GM19467 (cell line): ENCODE measurements around the gene MSI1.

Experiments used
- ATAC-seq: cut with Tn5 transposase; IDR thresholded peaks from one replicate; pipeline ENCODE4 v1.9.1; 2021; ENCODE audit warnings: mild to moderate bottlenecking, moderate library complexity; ENCODE audit not compliant: unreplicated experiment

MSI1 gene

DNA sequence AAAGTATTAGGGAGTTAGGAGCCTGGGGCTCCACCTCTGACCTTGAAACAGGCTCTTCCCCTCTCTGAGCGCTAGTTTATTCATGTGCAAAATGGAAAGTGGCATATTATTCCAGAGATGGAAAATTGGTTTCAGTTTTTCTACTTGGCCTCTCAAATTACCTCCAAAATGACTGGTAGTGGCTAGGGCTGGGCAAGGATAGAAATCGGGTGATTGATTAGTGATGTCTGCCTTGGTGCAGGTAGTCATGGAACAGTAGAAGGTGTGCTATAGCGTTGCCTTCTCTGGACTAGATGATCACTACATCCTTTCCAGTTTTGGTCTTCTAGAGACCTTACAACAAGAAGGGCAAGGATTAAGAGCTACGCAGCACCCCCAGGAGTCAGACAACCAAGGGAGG is 8.6 kb upstream of the MSI1 start:
- ATAC-seq = no peak

- ATAC-seq = no peak
These were observed 8.1 kb upstream of the MSI1 start for GRCh38 chr12:120376934-120377572.

DNA sequence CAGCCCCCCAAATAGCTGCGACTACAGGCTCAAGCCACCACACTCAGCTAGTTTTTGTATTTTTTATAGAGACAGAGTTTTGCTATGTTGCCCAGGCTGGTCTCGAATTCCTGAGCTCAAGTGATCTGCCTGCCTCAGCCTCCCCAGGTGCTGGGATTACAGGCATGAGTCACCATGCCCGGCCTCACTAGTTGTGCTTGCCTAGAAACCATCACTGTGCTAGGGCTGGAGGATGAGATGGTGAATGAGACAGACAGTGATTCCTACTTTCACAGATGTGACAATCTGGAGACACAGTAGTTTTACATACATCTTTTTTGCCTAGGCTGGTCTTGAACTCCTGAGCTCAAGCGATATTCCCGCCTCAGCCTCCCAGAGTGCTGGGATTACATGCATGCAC is 7.5 kb upstream of the MSI1 start:
- ATAC-seq = no peak

GRCh38 chr12:120376009-120376408 is 7.0 kb upstream of the MSI1 start:
- ATAC-seq = no peak

DNA sequence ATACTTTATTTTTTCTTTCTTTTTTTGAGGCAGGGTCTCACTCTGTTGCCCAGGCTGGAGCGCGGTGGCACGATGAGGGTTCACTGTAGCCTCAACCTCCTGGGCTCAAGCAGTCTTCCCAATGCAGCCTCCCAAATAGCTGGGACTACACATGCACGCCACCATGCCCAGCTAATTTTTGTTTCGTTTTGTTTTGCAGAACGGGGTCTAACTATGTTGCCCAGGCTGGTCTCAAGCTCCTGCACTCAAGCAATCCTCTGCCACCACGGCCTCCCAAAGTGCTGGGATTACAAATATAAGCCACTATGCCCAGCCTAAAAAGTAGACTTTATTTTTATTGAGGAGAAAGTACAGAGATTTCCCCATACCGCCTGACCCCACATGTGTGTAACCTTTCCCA is 4.7 kb upstream of the MSI1 start:
- ATAC-seq = no peak

DNA sequence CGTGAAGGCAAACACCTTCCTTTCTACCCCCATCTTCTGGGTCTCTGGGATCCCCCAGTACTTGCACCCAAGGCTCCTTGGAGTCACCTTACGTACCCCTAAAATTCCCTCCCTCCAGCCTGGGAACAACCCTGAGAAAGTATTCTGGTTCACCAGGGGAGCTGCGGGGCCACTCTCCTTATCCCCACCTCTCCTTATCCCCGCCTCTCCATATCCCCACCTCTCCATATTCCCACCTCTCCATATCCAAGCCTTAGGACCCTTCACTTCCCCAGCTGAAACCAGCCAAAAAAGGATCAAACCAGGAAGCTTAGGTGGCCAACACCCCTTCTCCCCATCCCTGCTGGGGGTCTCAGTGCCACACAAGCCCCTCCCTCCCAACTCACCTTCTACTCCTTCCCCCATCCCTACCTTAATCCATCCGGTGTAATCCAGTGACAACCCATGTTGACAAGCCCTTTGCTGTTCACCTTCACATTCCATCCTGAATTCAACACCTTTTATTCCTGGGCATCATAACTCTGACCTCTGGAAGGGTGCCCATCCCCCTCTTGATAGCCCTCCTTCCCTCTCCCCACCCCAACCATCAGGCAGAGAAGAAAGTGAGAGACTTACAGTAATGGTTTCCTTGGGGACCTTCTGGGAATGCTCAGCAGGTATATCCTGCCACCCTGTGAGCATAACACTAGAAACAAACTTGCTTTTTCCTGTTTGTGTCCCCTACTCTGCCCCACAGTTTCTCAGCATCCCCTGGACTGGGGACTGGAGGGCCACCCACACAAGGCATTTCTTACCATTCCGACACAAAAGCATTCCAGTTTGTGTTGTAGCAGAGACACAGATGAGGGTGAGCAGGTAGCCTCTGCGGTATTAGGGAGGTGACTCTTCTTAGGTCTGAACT is 1.6 kb upstream of the MSI1 start:
- ATAC-seq = no peak

DNA sequence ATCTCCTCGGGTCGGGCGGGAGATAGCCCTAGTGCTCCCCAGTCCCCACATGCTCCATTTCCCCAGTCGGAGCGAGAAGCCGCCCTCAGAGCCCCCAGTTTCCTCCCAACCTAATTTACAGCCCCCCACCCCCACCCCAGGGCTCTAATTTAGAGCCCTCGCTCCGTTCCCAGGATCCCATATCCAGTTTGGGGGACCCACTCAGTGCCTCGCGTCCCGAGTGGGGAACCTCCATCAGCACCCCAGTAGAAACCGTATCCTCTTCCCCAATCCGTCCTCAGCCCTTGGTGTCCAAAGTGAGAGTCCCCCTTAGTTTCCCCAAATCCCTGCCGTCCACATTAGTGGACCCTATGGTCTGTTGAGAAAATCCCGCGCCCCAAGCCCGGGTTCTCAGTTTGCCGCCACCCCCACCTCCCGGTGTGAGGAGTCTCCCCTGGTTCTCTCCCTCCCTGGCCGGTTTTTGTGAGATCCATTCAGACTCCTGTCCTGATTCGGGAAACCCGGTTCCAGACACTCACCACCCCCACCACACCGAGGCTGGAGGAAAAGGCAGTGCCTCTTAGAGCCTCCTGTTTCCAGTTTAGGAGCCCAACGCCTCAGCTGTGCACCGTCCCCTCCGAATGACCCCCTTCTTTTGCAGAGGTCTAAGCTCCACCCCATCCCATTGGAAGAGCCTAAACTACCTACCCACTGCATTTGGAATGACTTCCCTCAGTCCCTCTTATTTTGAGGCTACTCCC is 809 bp upstream of the MSI1 start:
- ATAC-seq = no peak

- ATAC-seq = no peak
These were observed 808 bp downstream of the MSI1 start for GRCh38 chr12:120367924-120368788.

DNA sequence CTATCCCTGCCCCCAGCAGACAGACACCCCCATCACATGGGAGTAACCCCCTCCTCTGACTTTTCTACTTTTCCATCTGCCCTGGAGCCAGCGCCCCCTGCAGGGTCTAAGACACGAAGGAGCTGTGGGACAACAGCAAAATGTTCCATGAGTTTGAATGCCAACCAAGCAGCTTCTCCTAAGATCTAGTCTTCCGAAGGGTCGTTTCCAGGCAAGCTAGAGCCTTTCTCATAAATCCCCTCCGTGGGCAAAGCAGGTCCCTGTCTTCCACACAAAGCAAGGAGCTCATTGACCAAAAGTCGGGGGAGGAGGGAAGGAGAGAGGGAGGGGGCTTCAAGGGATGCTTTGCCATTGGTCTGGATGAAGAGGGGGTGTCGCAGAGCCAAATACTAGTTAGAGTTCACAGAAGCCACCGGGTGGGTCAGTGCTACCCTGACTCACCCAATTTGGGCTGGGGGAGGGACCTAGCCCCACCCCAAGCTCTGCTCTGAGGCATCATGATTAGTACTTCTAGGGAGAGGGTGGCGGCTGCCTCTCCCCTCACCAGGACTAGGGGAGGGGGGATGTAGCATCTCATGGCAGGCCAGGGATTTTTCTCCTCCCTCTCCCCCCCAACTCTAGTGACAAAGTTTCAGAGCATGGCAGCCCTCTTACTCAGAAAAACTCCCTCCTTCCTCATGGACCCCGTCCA is 1.6 kb downstream of the MSI1 start:
- no peak for ATAC-seq

DNA sequence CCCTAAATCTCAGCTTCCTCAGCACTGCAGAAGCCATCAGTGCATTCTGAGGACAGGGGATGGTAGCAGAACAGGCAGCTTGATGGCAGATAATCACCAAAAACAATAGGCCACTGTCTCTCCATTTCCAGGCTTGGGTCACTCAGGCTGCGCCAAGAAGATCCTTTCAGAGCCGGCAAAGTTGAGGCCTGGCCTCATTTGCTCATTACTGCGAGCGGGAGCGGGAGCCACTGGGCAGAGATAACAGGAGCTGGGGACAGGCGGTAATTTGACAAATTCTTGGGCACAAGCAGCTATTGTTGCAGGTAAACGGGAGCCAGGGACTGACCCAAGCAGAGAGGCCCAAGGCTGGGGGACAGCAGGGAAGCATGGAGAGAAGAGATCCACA is 2.1 kb downstream of the MSI1 start:
- ATAC-seq = no peak

DNA sequence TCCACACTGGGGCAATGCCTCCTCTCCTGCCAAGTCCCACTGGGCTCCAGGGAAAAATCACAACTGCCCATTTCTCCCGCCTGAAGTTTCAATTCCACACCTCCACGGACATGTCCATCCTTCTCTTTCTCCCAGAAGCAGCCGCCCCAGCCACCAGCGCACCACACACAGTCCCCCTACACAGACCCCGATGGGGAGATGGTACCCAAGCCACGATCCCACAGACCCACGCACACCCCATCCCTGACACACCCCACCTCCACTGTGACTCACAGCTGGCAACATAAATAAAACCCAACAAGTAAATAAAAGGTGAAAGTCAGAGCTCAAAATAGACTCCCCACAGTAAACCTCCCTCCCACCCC is 2.6 kb downstream of the MSI1 start:
- ATAC-seq = no peak

GRCh38 chr12:120365675-120366340 is 3.2 kb downstream of the MSI1 start:
- no peak for ATAC-seq

DNA sequence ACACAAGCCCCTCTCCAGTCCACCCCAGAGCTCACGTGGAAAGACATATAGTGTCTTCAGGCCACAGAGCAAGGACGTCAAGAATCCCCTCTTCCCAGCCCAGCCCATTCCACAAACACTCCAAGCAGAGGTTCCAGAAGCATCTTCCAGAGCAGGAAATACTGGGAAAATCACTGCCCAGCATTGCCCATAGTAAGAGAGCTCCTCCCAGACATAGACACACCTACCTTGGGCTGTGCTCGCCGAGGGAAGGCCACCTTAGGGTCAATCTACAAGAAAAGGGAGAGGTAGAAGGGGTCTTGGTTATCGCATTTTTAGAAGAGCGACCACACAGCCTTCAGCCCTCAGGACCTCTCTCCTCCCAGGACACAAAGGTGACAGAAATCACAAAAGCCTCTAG is 4.5 kb downstream of the MSI1 start:
- no peak for ATAC-seq

- ATAC-seq = no peak
These were observed 5.6 kb downstream of the MSI1 start for GRCh38 chr12:120363274-120363855.

DNA sequence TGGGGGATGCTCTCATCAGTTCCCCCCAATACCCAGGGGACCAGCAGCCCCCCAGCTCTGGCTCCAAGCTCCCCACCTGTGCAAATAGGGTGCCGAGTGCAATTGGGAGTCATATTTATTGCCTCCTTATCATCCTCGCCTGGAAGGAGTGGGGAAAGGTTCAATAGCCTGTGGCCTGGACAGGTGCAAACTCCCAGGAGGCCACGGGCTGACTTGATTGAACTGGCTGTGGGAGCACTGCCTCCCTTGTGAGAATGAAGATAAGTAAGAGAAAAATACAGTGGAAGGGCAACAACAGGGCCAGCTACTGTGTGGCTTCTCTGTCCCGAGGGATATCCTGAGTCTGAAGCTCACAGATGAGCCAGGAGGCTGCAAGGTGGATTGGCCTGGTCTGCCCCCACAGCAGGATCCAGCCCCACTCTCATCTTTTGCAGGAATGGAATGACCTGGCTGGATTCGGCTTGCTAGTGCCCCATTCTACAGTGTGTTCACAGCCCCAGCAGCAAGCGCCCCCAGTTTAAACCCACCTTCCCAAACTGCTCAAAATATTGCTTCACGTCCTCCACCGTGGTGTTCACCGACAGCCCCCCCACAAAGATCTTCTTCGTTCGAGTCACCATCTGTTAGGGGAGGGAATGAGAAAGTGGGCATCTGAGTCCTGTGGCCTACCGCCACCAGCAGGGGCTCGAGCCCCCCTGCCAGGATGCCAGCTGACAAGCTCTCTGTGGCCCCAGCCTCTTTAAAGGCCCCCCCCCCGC is 6.3 kb downstream of the MSI1 start:
- ATAC-seq = no peak

- no peak for ATAC-seq
These were observed 7.3 kb downstream of the MSI1 start for GRCh38 chr12:120361506-120362208.

GRCh38 chr12:120359128-120359527 is 9.8 kb downstream of the MSI1 start:
- ATAC-seq = no peak
